HFF-Myc (cell line): ENCODE measurements around the gene KLK5.

ENCODE experiments used
- DNase-seq: peaks from one replicate; pipeline ENCODE4 v3.0.0-alpha.2; 2011; ENCODE audit warnings: low read depth; ENCODE audit errors: extremely low read depth
- H3K4me3 ChIP-seq: replicated peaks from 2 replicates; pipeline ENCODE4 v1.5.1; 2011; ENCODE audit warnings: low read depth, mild to moderate bottlenecking, control low read depth, low read length
- TF ChIP-seq, protein P1 (sequence below): IDR thresholded peaks from 2 replicates; pipeline ENCODE4 v1.5.1; 2012; ENCODE audit warnings: mild to moderate bottlenecking, low read depth, low read length, control low read depth; ENCODE audit errors: missing control alignments

The KLK5 gene

DNA sequence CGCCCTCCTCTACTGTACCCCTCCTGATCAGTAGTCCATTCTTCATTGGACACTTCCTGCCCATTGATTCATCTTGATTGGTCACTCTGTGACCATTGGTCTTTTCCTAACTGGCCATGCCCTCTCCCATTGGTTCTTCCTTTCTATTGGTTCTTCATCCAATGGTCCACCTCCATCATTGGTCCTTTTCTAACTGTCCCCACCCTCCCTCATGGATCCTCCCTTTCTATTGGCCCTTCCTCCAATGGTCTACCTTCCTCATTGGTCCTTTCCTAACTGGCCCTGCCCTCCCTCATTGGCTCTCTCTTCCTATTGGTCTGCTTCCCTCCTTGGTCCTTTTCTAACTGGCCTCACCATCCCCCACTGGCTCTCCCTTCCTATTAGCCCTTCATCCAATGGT, 9.4 kb upstream of the KLK5 start:
- no peak for DNase-seq
- TF ChIP-seq, protein P1, sequence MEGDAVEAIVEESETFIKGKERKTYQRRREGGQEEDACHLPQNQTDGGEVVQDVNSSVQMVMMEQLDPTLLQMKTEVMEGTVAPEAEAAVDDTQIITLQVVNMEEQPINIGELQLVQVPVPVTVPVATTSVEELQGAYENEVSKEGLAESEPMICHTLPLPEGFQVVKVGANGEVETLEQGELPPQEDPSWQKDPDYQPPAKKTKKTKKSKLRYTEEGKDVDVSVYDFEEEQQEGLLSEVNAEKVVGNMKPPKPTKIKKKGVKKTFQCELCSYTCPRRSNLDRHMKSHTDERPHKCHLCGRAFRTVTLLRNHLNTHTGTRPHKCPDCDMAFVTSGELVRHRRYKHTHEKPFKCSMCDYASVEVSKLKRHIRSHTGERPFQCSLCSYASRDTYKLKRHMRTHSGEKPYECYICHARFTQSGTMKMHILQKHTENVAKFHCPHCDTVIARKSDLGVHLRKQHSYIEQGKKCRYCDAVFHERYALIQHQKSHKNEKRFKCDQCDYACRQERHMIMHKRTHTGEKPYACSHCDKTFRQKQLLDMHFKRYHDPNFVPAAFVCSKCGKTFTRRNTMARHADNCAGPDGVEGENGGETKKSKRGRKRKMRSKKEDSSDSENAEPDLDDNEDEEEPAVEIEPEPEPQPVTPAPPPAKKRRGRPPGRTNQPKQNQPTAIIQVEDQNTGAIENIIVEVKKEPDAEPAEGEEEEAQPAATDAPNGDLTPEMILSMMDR = no peak

DNA sequence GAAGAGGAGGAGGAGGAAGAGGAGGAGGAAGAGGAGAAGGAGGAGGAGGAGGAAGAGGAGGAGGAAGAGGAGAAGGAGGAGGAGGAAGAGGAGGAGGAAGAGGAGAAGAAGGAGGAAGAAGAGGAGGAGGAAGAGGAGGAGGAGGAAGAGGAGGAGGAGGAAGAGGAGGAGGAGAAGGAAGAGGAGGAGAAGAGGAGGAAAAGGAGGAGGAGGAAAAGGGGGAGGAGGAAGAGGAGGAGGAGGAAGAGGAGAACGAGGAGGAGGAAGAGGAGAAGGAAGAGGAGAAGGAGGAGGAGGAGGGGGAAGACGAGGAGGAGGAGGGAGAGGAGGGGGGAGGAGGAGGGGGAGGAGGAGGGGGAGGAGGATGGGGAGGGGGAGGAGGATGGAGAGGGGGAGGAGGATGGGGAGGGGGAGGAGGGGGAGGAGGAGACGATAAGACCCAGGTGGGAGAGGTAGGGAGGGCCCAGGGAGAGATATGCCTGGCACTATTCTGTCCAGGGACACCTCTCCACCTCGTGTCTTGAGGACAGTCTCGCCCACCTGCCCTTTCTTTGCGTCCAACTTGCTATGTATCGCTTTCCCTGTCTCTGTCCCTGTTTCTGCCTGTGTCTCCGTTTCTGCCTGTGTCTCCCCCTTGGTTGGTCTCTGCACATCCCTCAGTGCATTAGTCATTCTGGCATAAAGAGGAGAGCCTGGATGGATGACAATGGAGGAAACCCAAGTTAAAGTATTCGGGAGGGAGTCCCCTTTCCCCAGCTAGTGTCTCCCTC, 7.1 kb upstream of the KLK5 start:
- DNase-seq = no peak
- no peak overlapping the region for H3K4me3 ChIP-seq
- TF ChIP-seq, protein P1 = no peak

More for the DNA sequence above, 9.4 kb upstream of the KLK5 start:
- no peak overlapping the region for H3K4me3 ChIP-seq

DNA sequence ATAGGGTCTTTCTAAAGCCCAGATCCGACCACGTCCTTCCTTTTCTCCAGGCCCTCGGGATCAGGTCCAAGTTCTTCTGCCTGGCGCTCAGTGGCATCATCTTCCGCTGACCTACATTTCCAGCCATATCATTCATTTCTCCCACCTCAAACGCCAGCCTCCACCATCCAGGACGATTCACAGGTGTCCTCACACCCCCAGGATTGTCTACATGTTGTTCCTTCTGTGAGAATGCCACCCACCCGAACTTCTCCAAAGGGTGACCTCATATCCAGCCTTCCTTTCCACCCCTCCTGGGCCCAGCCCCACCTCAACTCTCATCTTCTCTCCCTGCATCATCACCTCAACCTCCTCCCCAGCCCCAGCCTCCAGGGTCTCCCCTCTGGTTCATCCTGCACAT, 4.7 kb upstream of the KLK5 start:
- no peak overlapping the region for H3K4me3 ChIP-seq
- TF ChIP-seq, protein P1 = no peak

DNA sequence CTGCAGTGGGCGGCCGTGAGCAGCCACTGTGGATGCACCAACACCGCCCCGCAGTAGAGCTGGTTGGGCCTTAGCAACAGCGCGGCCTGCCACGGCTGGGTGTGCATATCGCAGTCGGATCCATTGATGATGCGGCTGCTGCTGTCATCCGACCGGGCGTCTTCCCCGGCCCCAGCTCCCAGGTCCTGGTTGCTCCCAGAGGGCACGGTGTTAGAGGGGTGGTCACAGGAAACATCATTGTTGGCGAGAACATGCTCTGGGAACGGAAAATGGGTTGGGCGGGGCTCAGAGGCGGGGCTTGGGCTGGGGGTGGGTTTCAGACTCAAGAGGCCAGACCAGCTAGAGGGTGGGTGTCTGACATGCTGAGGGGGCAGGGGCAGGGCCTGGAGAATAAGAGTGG, 3.0 kb downstream of the KLK5 start:
- DNase-seq = no peak
- H3K4me3 ChIP-seq = no peak overlapping the region
- TF ChIP-seq, protein P1 = no peak

More for the DNA sequence above, 4.7 kb upstream of the KLK5 start:
- no peak for DNase-seq

DNA sequence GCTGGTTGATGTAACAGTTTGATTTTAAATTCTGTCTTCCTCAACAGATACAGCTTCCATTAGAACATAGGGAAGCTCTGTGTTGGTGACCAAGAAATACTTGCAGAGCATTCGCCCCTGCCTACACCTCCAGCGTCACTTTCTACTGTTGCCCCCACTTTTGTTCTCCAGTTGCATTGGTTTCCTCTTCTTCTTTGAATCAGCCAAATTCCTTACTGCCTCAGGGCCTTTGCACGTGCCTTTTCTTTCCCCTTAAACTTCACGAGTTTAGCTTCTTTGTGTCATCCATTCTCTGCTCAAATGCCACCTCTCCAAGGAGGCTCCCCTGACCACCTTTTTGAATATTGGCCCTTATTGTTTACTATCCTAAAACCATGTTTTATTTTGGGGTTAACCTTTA, 5.7 kb downstream of the KLK5 start:
- no peak for DNase-seq
- TF ChIP-seq, protein P1 = no peak
- no peak overlapping the region for H3K4me3 ChIP-seq

DNA sequence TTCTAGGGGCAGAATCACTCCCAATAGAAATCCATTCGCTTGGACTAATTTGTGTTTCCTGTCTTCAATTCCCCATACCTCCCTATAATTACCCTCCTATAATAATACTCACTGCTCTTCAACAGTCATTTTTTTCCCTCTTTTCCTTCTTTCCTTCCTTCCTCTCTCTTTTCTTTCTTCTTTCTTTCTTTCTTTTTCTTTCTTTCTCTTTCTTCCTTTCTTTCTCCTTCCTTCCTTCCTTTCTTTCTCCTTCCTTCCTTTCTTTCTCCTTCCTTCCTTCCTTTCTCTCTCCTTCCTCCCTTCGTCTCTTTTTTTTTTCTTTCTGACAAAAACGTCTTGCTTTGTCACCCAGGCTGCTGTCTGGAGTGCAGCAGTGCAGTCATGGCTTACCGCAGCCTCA, 8.0 kb downstream of the KLK5 start:
- TF ChIP-seq, protein P1 = no peak
- no peak overlapping the region for H3K4me3 ChIP-seq
- no peak for DNase-seq
